Activated CD8-positive, alpha-beta T cell treated with anti-CD3 and anti-CD28 coated beads, Interleukin-2, amount 10 ng/mL, durations not matched to agents 7 days and 5 days (primary cell): ENCODE results near the gene ZFAND6. TPM values are rescaled to one million over a fixed set of nuclear protein-coding genes. Genes with fewer than 3 reads are reported as not detected.
"Not testable (repeated sequence)": the region's sequence is repeated elsewhere in the genome, so short reads cannot be mapped to it uniquely, and the experiment has no call there.

ENCODE experiments used
- ATAC-seq: fragments of 150-1000 bp; cut with Tn5 transposase; one replicate; pipeline ENCODE4 v1.10.0; 2021; ENCODE audit warnings: moderate library complexity
- CTCF ChIA-PET: fragments of 350-600 bp; sonication (Branson Sonifier 250); formaldehyde crosslinking; loops from one replicate; lab custom pipeline; 2021; ENCODE audit warnings: antibody characterized with exemption; lab: Charles Lee
- POLR2A ChIA-PET: fragments of 350-600 bp; sonication (Branson Sonifier 250); formaldehyde crosslinking; loops from one replicate; lab custom pipeline; 2021; ENCODE audit warnings: antibody characterized with exemption; lab: Charles Lee
- DNase-seq: peaks from one replicate; pipeline ENCODE4 v3.0.0-alpha.2; 2020
- H3K27ac Mint-ChIP-seq: one replicate; pipeline ENCODE4 v1.8.0; 2021; ENCODE audit warnings: mild to moderate bottlenecking, mixed read lengths
- H3K27me3 Mint-ChIP-seq: one replicate; pipeline ENCODE4 v1.8.0; 2021; ENCODE audit warnings: low read depth, mixed read lengths
- H3K36me3 Mint-ChIP-seq: one replicate; pipeline ENCODE4 v1.8.0; 2021; ENCODE audit warnings: low read depth, mixed read lengths
- H3K4me1 Mint-ChIP-seq: one replicate; pipeline ENCODE4 v1.8.0; 2021; ENCODE audit warnings: low read depth, mixed read lengths
- H3K4me3 Mint-ChIP-seq: one replicate; pipeline ENCODE4 v1.8.0; 2021; ENCODE audit warnings: mild to moderate bottlenecking, mixed read lengths
- H3K9me3 Mint-ChIP-seq: one replicate; pipeline ENCODE4 v1.8.0; 2022; ENCODE audit warnings: mixed read lengths; ENCODE audit not compliant: insufficient read depth
- total RNA-seq, 2 experiments: library from RNA; stranded (reverse); gene quantifications; one replicate each; pipeline ENCODE4 v1.2.3, GENCODE V29; 2021

ZFAND6 gene
- total RNA-seq, 2 experiments from 2014 or later = 49.9 to 53.1 TPM

DNA sequence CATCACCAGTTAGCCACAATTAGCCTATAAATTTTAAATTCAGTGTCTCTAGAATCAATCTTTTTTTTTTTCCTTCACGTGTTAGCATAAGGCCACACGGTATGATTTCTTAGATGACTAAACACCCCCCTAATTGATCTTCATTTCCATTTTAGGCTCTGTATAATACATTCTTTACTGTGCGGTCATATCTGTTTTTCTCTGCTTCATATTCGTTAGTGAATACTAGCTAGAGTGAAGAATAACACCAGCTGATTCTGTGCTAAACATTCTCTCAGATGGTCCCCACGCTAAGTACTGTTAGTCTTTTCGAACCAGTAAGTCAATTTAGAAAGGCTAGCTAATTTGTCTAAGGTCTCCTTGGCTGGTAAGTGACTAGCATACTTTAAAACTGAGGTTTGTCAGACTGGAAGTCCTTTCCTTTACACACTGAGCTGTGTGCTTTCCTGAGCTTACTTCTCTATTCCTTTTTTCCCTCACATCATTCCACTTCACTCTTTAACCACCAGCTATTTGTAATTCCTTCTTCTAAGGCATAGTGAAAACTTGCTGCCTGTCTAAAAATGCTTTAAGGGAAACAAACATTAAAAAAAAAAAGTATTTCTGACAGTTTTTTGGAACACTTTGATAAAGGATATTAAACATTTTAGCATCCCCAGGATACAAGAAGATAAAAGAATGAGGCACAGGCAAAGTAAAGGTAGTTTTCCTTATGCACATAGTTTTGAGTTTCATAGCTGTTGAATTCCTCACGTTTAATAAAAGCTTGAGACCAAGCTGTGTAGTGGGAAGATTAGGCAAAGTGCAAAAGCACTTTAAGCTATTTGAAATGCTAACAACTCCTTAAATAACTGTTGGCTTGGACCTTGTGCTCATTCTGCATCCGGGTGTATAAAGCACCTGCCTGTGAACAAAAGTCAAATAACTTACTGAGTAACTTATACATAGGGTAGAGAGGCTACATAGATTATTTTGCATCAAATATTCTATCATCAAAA lies 17.1 kb downstream of the ZFAND6 start:
- Mint-ChIP-seq H3K4me3 (no peak overlapping the region), H3K36me3 (peaks cover 26% of the 10 kb centered on the region), H3K27me3 (no peaks in the 10 kb centered on the region), H3K4me1 (peaks cover 31% of the 10 kb centered on the region), H3K9me3 (no peaks in the 10 kb centered on the region), H3K27ac (no peak overlapping the region)
- POLR2A ChIA-PET = interaction anchor here (1.5 kb wide), 1 partner anchor 17 kb away, joined by 6 read pairs; the partner anchor contains the start of gene ZFAND6
- CTCF ChIA-PET = interaction anchor here (1.1 kb wide), 1 partner anchor 16 kb away, joined by 4 read pairs; no protein-coding TSS in a partner anchor
- DNase-seq (no peak), ATAC-seq (no peak)

DNA sequence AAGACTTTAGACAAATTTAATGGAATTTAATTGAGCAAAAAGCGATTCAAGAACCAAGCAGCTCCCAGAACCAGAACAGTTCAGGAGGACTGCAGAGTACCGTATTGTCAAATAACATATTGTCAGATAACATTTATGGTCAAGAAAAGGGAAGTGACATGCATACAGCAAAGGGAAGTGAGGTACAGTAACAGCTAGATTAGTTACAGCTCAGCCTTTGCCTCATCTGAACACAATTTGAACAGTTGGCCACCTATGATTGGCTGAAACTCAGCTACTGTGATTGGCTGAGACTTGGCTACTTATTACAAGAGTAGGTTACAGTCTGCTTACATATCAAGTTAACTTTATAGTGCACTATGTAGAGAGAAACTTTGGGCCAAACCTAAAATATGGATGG lies 21.9 kb downstream of the ZFAND6 start:
- ATAC-seq = no peak
- POLR2A ChIA-PET = no interaction called here

DNA sequence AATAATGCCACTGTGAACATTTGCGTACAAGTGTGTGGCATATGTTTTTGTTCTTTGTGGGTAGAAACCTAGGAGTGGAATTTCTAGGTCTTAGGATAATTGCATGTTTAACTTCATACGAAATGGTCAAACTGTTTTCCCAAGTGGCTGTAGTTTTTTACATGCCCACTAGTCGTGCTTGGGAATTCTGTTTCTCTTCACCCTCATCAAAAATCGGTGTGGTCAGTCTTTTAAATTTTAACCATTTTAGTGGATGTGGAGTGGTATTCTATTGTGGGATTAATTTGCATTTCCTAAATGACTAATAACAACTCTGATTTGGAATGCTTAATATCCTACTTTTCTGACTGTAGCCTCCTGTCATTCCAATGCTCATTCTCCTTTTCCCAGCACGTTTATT lies 27.6 kb downstream of the ZFAND6 start:
- no peaks in the 10 kb centered on the region for H3K9me3 Mint-ChIP-seq
- H3K27ac Mint-ChIP-seq = no peak overlapping the region
- POLR2A ChIA-PET = no interaction called here
- DNase-seq (no peak), ATAC-seq (no peak)
- H3K4me1 Mint-ChIP-seq = peaks cover 3% of the 10 kb centered on the region
- CTCF ChIA-PET = no interaction called here
- H3K36me3 Mint-ChIP-seq = peaks cover 8% of the 10 kb centered on the region
- no peak overlapping the region for H3K4me3 Mint-ChIP-seq
- H3K27me3 Mint-ChIP-seq = no peaks in the 10 kb centered on the region

More for the DNA sequence above, 21.9 kb downstream of the ZFAND6 start:
- H3K9me3 Mint-ChIP-seq = no peaks in the 10 kb centered on the region
- no peaks in the 10 kb centered on the region for H3K27me3 Mint-ChIP-seq
- H3K27ac Mint-ChIP-seq = no peak overlapping the region
- CTCF ChIA-PET = interaction anchor here (0.7 to 2.1 kb wide), 3 partner anchors 10 to 231 kb away, joined by 3 to 11 read pairs (median 3); no protein-coding TSS in a partner anchor
- peaks cover 6% of the 10 kb centered on the region for H3K4me1 Mint-ChIP-seq
- H3K4me3 Mint-ChIP-seq = no peak overlapping the region
- no peak for DNase-seq
- H3K36me3 Mint-ChIP-seq = peaks cover 15% of the 10 kb centered on the region

- POLR2A ChIA-PET = no interaction called here
- ATAC-seq = no peak
Observed at GRCh38 chr15:80090041-80090440, 30.6 kb downstream of the ZFAND6 start.

GRCh38 chr15:80090879-80091503 lies 31.5 kb downstream of the ZFAND6 start:
- Mint-ChIP-seq H3K27ac (no peak overlapping the region), H3K9me3 (no peaks in the 10 kb centered on the region), H3K27me3 (no peaks in the 10 kb centered on the region), H3K36me3 (peaks cover 8% of the 10 kb centered on the region), H3K4me3 (no peak overlapping the region), H3K4me1 (peaks cover 6% of the 10 kb centered on the region)
- no peak for DNase-seq
- ChIA-PET CTCF (interaction anchor here (0.6 to 3.4 kb wide), 6 partner anchors 10 to 83 kb away, joined by 3 to 11 read pairs (median 4); no protein-coding TSS in a partner anchor), POLR2A (no interaction called here)
- no peak for ATAC-seq

More at GRCh38 chr15:80090041-80090440, 30.6 kb downstream of the ZFAND6 start:
- H3K4me3 Mint-ChIP-seq = no peak overlapping the region
- CTCF ChIA-PET = interaction anchor here (0.8 to 3.4 kb wide), 8 partner anchors 8 to 84 kb away, joined by 3 to 11 read pairs (median 4); no protein-coding TSS in a partner anchor
- peaks cover 8% of the 10 kb centered on the region for H3K36me3 Mint-ChIP-seq
- peaks cover 6% of the 10 kb centered on the region for H3K4me1 Mint-ChIP-seq
- no peaks in the 10 kb centered on the region for H3K9me3 Mint-ChIP-seq
- DNase-seq = no peak
- no peaks in the 10 kb centered on the region for H3K27me3 Mint-ChIP-seq
- no peak overlapping the region for H3K27ac Mint-ChIP-seq

DNA sequence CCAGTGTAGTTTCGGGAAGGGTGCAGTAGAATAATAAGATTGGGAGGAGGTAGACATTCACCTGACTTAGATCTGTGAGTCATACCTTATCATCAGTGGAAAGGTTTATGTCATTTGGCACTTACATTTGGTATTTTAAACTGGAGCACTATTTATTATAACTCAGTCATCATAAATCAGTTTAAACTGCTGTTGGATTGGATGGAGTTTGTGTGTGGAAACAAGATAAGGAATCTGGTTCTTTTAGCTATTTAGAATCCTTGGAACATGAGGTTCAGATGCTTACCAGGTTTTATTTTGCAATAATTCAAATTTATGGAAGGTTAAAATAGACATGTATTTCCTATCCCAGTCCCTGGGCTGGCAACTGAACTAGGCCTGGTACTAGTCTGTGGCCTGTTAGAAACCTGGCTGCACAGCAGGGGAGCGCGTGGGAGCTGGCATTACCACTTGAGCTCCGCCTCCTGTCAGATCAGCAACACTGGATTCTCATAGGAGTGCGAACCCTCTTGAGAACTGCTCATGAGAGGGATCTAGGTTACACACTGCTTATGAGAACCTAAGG lies 34.5 kb downstream of the ZFAND6 start:
- Mint-ChIP-seq H3K4me1 (peaks cover 6% of the 10 kb centered on the region), H3K27me3 (no peaks in the 10 kb centered on the region), H3K36me3 (peaks cover 6% of the 10 kb centered on the region), H3K27ac (no peak overlapping the region), H3K9me3 (no peaks in the 10 kb centered on the region), H3K4me3 (no peak overlapping the region)
- ChIA-PET POLR2A (no interaction called here), CTCF (no interaction called here)
- no peak for ATAC-seq
- no peak for DNase-seq

GRCh38 chr15:80095511-80095910 lies 36.0 kb downstream of the ZFAND6 start:
- no peak for ATAC-seq
- Mint-ChIP-seq H3K4me1 (peaks cover 12% of the 10 kb centered on the region), H3K36me3 (no peaks in the 10 kb centered on the region), H3K27ac (no peak overlapping the region), H3K9me3 (no peaks in the 10 kb centered on the region), H3K27me3 (no peaks in the 10 kb centered on the region), H3K4me3 (no peak overlapping the region)
- POLR2A ChIA-PET = no interaction called here
- DNase-seq = no peak
- CTCF ChIA-PET = no interaction called here

- Mint-ChIP-seq H3K4me3 (no peak overlapping the region), H3K36me3 (no peaks in the 10 kb centered on the region), H3K4me1 (peaks cover 10% of the 10 kb centered on the region), H3K27me3 (no peaks in the 10 kb centered on the region), H3K27ac (no peak overlapping the region), H3K9me3 (no peaks in the 10 kb centered on the region)
- ChIA-PET POLR2A (no interaction called here), CTCF (no interaction called here)
- DNase-seq = no peak
- no peak for ATAC-seq
Observed at GRCh38 chr15:80095969-80096368, 36.5 kb downstream of the ZFAND6 start.

DNA sequence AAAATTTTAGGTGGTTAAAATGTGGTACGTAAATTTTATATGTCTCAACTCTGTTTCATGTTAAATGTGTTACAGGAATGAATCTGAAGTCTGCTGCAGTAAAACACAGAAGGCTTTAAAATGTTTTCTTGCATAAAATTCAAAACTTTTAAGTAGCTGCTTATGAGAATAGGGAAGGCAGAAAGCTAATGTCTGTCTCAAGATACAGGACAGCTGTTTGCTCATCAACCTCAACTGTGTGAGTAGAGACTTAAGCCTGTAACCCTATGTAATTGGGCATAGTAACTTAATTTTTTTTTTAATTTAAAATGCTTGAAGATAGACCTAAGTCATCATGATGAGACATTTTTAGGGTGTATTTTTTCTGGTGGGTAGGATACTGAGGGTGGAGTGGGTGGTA lies 38.9 kb downstream of the ZFAND6 start:
- CTCF ChIA-PET = interaction anchor here (1.2 kb wide), 1 partner anchor 8 kb away, joined by 3 read pairs; no protein-coding TSS in a partner anchor
- DNase-seq (no peak), ATAC-seq (no peak)
- H3K27me3 Mint-ChIP-seq = no peaks in the 10 kb centered on the region
- POLR2A ChIA-PET = no interaction called here
- peaks cover 2% of the 10 kb centered on the region for H3K36me3 Mint-ChIP-seq
- no peaks in the 10 kb centered on the region for H3K9me3 Mint-ChIP-seq
- no peak overlapping the region for H3K4me3 Mint-ChIP-seq
- no peak overlapping the region for H3K27ac Mint-ChIP-seq
- peaks cover 9% of the 10 kb centered on the region for H3K4me1 Mint-ChIP-seq

DNA sequence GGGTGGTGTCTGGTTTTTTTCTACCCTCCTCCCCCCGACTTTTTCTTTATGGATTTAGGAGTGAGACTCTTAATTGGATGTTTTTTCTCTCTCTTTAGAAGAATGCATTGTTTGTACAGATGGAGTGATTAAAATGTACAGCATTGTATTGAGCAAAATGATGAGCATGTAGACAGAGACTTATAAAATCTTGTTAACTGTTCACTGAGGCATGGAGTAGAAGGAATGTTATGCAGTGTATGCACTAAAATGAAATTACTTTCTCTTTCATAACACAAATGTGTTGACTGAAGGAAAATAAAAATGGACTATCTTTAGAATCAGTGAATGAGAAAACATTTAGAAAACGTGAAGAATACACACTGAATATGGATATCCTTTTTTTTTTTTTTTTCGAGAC lies 39.8 kb downstream of the ZFAND6 start:
- ChIA-PET CTCF (no interaction called here), POLR2A (no interaction called here)
- no peak overlapping the region for H3K27ac Mint-ChIP-seq
- H3K36me3 Mint-ChIP-seq = peaks cover 2% of the 10 kb centered on the region
- H3K9me3 Mint-ChIP-seq = no peaks in the 10 kb centered on the region
- ATAC-seq = no peak
- H3K27me3 Mint-ChIP-seq = no peaks in the 10 kb centered on the region
- no peak overlapping the region for H3K4me3 Mint-ChIP-seq
- peaks cover 6% of the 10 kb centered on the region for H3K4me1 Mint-ChIP-seq
- no peak for DNase-seq

DNA sequence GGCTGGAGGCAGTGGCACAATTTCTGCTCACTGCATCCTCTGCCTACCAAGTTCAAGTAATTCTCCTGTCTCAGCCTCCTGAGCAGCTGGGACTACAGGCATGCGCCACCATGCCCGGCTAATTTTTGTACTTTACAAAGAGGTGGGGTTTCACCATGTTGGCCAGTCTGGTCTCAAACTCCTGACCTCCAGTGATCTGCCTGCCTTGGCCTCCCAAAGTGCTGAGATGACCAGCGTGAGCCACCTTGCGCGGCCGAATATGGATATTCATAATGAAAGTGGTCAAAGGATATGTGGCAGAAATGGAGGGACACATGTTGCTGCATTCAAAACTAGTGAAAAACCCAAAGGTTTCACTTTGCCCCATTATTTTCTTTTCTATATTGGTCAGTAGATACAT lies 40.2 kb downstream of the ZFAND6 start:
- DNase-seq, H3K4me1 Mint-ChIP-seq, POLR2A ChIA-PET, H3K9me3 Mint-ChIP-seq, H3K27ac Mint-ChIP-seq, H3K36me3 Mint-ChIP-seq, CTCF ChIA-PET, ATAC-seq, H3K27me3 Mint-ChIP-seq, H3K4me3 Mint-ChIP-seq: not testable (repeated sequence)
